H1 (cell line): ENCODE data around the gene GPR31. TPM values are rescaled to one million over a fixed set of nuclear protein-coding genes. Genes with fewer than 3 reads are reported as not detected.

Source experiments
- CTCF ChIA-PET: fragments of 300-600 bp; sonication (Branson Sonifier 250); formaldehyde crosslinking; loops from one replicate; lab custom pipeline; 2021; ENCODE audit not compliant: partially characterized antibody; lab: Charles Lee
- POLR2A ChIA-PET: fragments of 300-600 bp; sonication (Branson Sonifier 250); formaldehyde crosslinking; loops from one replicate; lab custom pipeline; 2021; ENCODE audit warnings: inconsistent platforms; ENCODE audit not compliant: partially characterized antibody; lab: Charles Lee
- DNase-seq, 2 experiments: peaks; one replicate each; pipeline versions ENCODE4 v3.0.0 to v3.0.0-alpha.2; 2010 to 2022; ENCODE audit warnings: low spot score in 2 of 2, low read depth in 1 of 2, mixed read lengths in 1 of 2
- FAIRE-seq: peaks from 2 replicates; lab custom pipeline; 2011; peaks lifted over from hg19 to GRCh38; lab: Jason Lieb, UNC
- H2AFZ ChIP-seq: 2 replicates; pipeline ENCODE4 v1.8.1; 2012; ENCODE audit warnings: low read length, inconsistent platforms
- H2AK5ac ChIP-seq: 2 replicates; pipeline ENCODE4 v1.6.1; 2013; ENCODE audit warnings: low read depth, low read length
- H2BK120ac ChIP-seq: replicated peaks from 2 replicates; pipeline ENCODE3; 2013; ENCODE audit warnings: low read depth, low read length, inconsistent platforms
- H2BK12ac ChIP-seq: 2 replicates; pipeline ENCODE4 v1.6.1; 2013; ENCODE audit warnings: low read depth, low read length
- H2BK15ac ChIP-seq: 2 replicates; pipeline ENCODE4 v1.6.1; 2013; ENCODE audit warnings: low read length
- H2BK20ac ChIP-seq: 2 replicates; pipeline ENCODE4 v1.6.1; 2013; ENCODE audit warnings: low read length
- H2BK5ac ChIP-seq: 2 replicates; pipeline ENCODE4 v1.6.1; 2013; ENCODE audit warnings: low read depth, low read length
- H3K14ac ChIP-seq: 2 replicates; pipeline ENCODE4 v1.6.1; 2013; ENCODE audit warnings: inconsistent platforms; ENCODE audit not compliant: insufficient read length
- H3K18ac ChIP-seq: 2 replicates; pipeline ENCODE4 v1.6.1; 2013; ENCODE audit warnings: low read length; ENCODE audit errors: extremely low read depth
- H3K23ac ChIP-seq: 2 replicates; pipeline ENCODE4 v1.6.1; 2013; ENCODE audit warnings: inconsistent platforms; ENCODE audit not compliant: insufficient read length
- H3K23me2 ChIP-seq: 2 replicates; pipeline ENCODE4 v1.6.1; 2013; ENCODE audit warnings: low read depth, low read length
- H3K27ac ChIP-seq: 2 replicates; pipeline ENCODE4 v1.6.1; 2011; ENCODE audit warnings: low read depth, low read length, inconsistent platforms
- H3K27me3 ChIP-seq, 4 experiments: replicated peaks in 1 of 4; 1 replicate in 1 of 4; 2 replicates in 3 of 4; pipeline versions ENCODE4 v1.6.1 to v1.8.1; 2011 to 2013; ENCODE audit warnings: low read length in 3 of 4, mild to moderate bottlenecking in 3 of 4, inconsistent platforms in 2 of 4, mixed read lengths in 2 of 4, moderate library complexity in 1 of 4; ENCODE audit not compliant: control insufficient read depth in 3 of 4, insufficient read depth in 3 of 4; ENCODE audit errors: extremely low read depth in 1 of 4
- H3K36me3 ChIP-seq, 4 experiments: 2 replicates each; pipeline versions ENCODE4 v1.6.1 to v1.8.1; 2011 to 2013; ENCODE audit warnings: mild to moderate bottlenecking in 4 of 4, low read length in 3 of 4, moderate library complexity in 2 of 4, control low read depth in 1 of 4, inconsistent platforms in 1 of 4; ENCODE audit not compliant: insufficient read depth in 4 of 4, control insufficient read depth in 2 of 4
- H3K4ac ChIP-seq: replicated peaks from 2 replicates; pipeline ENCODE3; 2013; ENCODE audit warnings: low read length, low read depth, mixed read lengths, inconsistent platforms; ENCODE audit not compliant: insufficient read length
- H3K4me1 ChIP-seq, 4 experiments: replicated peaks in 1 of 4; 1 replicate in 1 of 4; 2 replicates in 3 of 4; pipeline versions ENCODE4 v1.6.1 to v1.8.1; 2011 to 2013; ENCODE audit warnings: low read length in 3 of 4, inconsistent platforms in 2 of 4, mixed read lengths in 1 of 4; ENCODE audit not compliant: insufficient read depth in 4 of 4, control insufficient read depth in 3 of 4
- H3K4me2 ChIP-seq, 2 experiments: 2 replicates each; pipeline versions ENCODE4 v1.6.1 to v1.8.1; 2011 to 2013; ENCODE audit warnings: low read depth in 2 of 2, low read length in 2 of 2, control low read depth in 1 of 2, inconsistent platforms in 1 of 2, mild to moderate bottlenecking in 1 of 2; ENCODE audit not compliant: insufficient read depth in 1 of 2
- H3K4me3 ChIP-seq, 4 experiments: fragments of 200-600, 300-600 bp in 1 of 4; sonication (generic), shearing (Covaris generic), sonication (Bioruptor Twin) in 1 of 4; 2 replicates each; pipeline versions ENCODE4 v1.5.1 to v1.8.1; 2011 to 2016; ENCODE audit warnings: low read length in 4 of 4, low read depth in 3 of 4, control low read depth in 2 of 4, inconsistent platforms in 2 of 4, mild to moderate bottlenecking in 2 of 4, mixed read lengths in 1 of 4, moderate library complexity in 1 of 4; ENCODE audit not compliant: insufficient read depth in 2 of 4; ENCODE audit errors: extremely low read depth in 1 of 4
- H3K56ac ChIP-seq: replicated peaks from 2 replicates; pipeline ENCODE3; 2013; ENCODE audit warnings: low read depth, mild to moderate bottlenecking, mixed read lengths, low read length, inconsistent platforms; ENCODE audit not compliant: insufficient read length
- H3K79me1 ChIP-seq: 2 replicates; pipeline ENCODE4 v1.6.1; 2013; ENCODE audit warnings: low read depth, low read length, control low read depth
- H3K79me2 ChIP-seq, 2 experiments: 2 replicates each; pipeline versions ENCODE4 v1.6.1 to v1.8.1; 2012 to 2013; ENCODE audit warnings: low read length in 2 of 2, mild to moderate bottlenecking in 2 of 2, inconsistent platforms in 1 of 2; ENCODE audit not compliant: insufficient read depth in 2 of 2, control insufficient read depth in 1 of 2
- H3K9ac ChIP-seq, 4 experiments: replicated peaks in 1 of 4; 1 replicate in 1 of 4; 2 replicates in 3 of 4; pipeline versions ENCODE4 v1.6.1 to v1.8.1; 2011 to 2013; ENCODE audit warnings: low read depth in 3 of 4, low read length in 3 of 4, control low read depth in 2 of 4, mild to moderate bottlenecking in 2 of 4, moderate library complexity in 2 of 4, inconsistent platforms in 1 of 4; ENCODE audit errors: extremely low read depth in 1 of 4
- H3K9me3 ChIP-seq, 2 experiments: 2 replicates each; pipeline versions ENCODE4 v1.6.1 to v1.8.1; 2012 to 2013; ENCODE audit warnings: mild to moderate bottlenecking in 2 of 2, moderate library complexity in 2 of 2, control low read depth in 1 of 2, inconsistent platforms in 1 of 2, low read depth in 1 of 2, low read length in 1 of 2, mixed read lengths in 1 of 2; ENCODE audit not compliant: insufficient read depth in 2 of 2
- H4K20me1 ChIP-seq, 2 experiments: replicated peaks in 1 of 2; 2 replicates each; pipeline versions ENCODE3 to v1.8.1; 2011 to 2013; ENCODE audit warnings: inconsistent platforms in 2 of 2, low read length in 2 of 2, mild to moderate bottlenecking in 1 of 2; ENCODE audit not compliant: insufficient read depth in 2 of 2, control insufficient read depth in 1 of 2
- H4K5ac ChIP-seq: 2 replicates; pipeline ENCODE4 v1.6.1; 2013; ENCODE audit warnings: low read length, low read depth, mixed read lengths, inconsistent platforms; ENCODE audit not compliant: insufficient read length
- H4K8ac ChIP-seq: 2 replicates; pipeline ENCODE4 v1.8.0; 2013; ENCODE audit warnings: mild to moderate bottlenecking, moderate library complexity, low read length, inconsistent platforms; ENCODE audit not compliant: insufficient read depth; ENCODE audit errors: extremely low read depth
- H4K91ac ChIP-seq: replicated peaks from 2 replicates; pipeline ENCODE3; 2013; ENCODE audit warnings: low read length, mixed read lengths, inconsistent platforms; ENCODE audit not compliant: insufficient read length
- BCL11A ChIP-seq, 2 experiments: IDR thresholded peaks; one replicate each; pipeline ENCODE4 v1.6.1; 2011; ENCODE audit warnings: low read depth in 2 of 2, low read length in 2 of 2, mild to moderate bottlenecking in 2 of 2
- KDM4A ChIP-seq: IDR thresholded peaks from one replicate; pipeline ENCODE4 v1.7.1; 2012; ENCODE audit warnings: low read depth, mild to moderate bottlenecking, moderate library complexity, low read length, inconsistent platforms; ENCODE audit not compliant: severe bottlenecking
- WGBS, 2 experiments: shearing (Covaris generic) in 1 of 2; methylation state at CpG; one replicate each; pipeline versions ENCODE4 v1.1.6 to v1.1.7; 2013 to 2015; ENCODE audit warnings: low lambda C conversion rate in 2 of 2, mixed read lengths in 2 of 2, inconsistent platforms in 1 of 2, low coverage in 1 of 2, missing lambda C conversion rate in 1 of 2; ENCODE audit not compliant: insufficient replicate concordance in 2 of 2, insufficient coverage in 1 of 2, insufficient read length in 1 of 2; ENCODE audit errors: extremely low coverage in 1 of 2, missing lambda C conversion rate in 1 of 2; 5-methylcytosine and 5-hydroxymethylcytosine counted together
- polyA plus RNA-seq, 7 experiments: library from polyadenylated mRNA; depleted of rRNA in 3 of 7; stranded (reverse) in 5 of 7; unstranded in 2 of 7; fragments of >200 nt in 5 of 7; fragments of 200-250 nt in 2 of 7; gene quantifications; 1 replicate in 5 of 7; 2 replicates in 1 of 7; 4 replicates in 1 of 7; pipeline versions ENCODE4 v1.2.1 to v1.2.3, GENCODE V29; 2011 to 2013; ENCODE audit warnings: missing spikeins in 2 of 7, mixed read lengths in 2 of 7
- total RNA-seq: library from RNA; stranded (reverse); fragmentation: NEBNext Ultra II Directional; extraction: Animal tissue kit (Norgen Biotek cat#: 25700); gene quantifications from 2 replicates; pipeline ENCODE4 v1.2.1, GENCODE V29; 2021

GPR31 gene
- total and polyA plus RNA-seq, 2 of the 8 experiments (the other 6 are each of a cell fraction or from before 2014, with no cell fraction given) = not detected

GRCh38 chr6:167130008-167130677, 27.6 kb downstream of the GPR31 start:
- ChIA-PET POLR2A (no interaction called here), CTCF (interaction anchor here (1.5 to 3.0 kb wide), 3 partner anchors 8 to 355 kb away, joined by 5 to 16 read pairs (median 15); no protein-coding TSS in a partner anchor)
- Histone ChIP-seq H2BK5ac (no peak overlapping the region), H2BK120ac (no peak overlapping the region), H3K14ac (no peak overlapping the region), H3K4ac (no peak overlapping the region), H4K20me1 (no peaks in the 10 kb centered on the region), H2BK20ac (no peak overlapping the region), H3K79me1 (no peaks in the 10 kb centered on the region), H3K9me3 (no peaks in the 10 kb centered on the region), H2AFZ (no peak overlapping the region), H2AK5ac (no peak overlapping the region), H2BK15ac (no peak overlapping the region), H3K79me2 (no peaks in the 10 kb centered on the region), H4K91ac (no peak overlapping the region), H3K36me3 (no peaks in the 10 kb centered on the region), H4K5ac (no peak overlapping the region), H3K4me3 (no peak overlapping the region), H3K56ac (no peak overlapping the region), H3K4me1 (no peaks in the 10 kb centered on the region), H2BK12ac (no peak overlapping the region), H3K18ac (no peak overlapping the region), H3K9ac (no peak overlapping the region), H4K8ac (no peak overlapping the region), H3K27ac (no peak overlapping the region), H3K27me3 (no peaks in the 10 kb centered on the region), H3K23ac (no peak overlapping the region), H3K23me2 (no peaks in the 10 kb centered on the region), H3K4me2 (no peak overlapping the region)
- DNase-seq = no peak
- TF ChIP-seq BCL11A (IDR thresholded peaks at IDR 0.05; ENCODE audit: low read depth in 2 of 2, low read length in 2 of 2) (no peak), KDM4A (no peak)
- no peak for FAIRE-seq
- 84% methylated on average over 6 of the region's 6 CpGs; no CpG with 5 or more reads in 1 of the 2 experiments for WGBS, 2 experiments
